ENCODE data around the gene XPO6.

- TF ChIP-seq CTCF (CRISPR knock-in tag; IDR thresholded peaks at IDR 0.05) (no peak), ZNF639 (CRISPR knock-in tag; conservative IDR thresholded peaks at IDR 0.05) (no peak), FOXM1 (CRISPR knock-in tag; IDR thresholded peaks at IDR 0.05) (no peak), FOXK2 (IDR thresholded peaks at IDR 0.05) (no peak), PHB2 (IDR thresholded peaks at IDR 0.05; ENCODE audit: partially characterized antibody) (no peak), ZHX1 (CRISPR knock-in tag; IDR thresholded peaks at IDR 0.05; ENCODE audit: low read depth) (no peak), GABPA (IDR thresholded peaks at IDR 0.05; ENCODE audit: low read depth, low read length) (no peak), GABPA (CRISPR knock-in tag; IDR thresholded peaks at IDR 0.05; ENCODE audit: low read depth) (no peak)
These were observed 93.1 kb downstream of the XPO6 start for GRCh38 chr16:28118637-28119036.
